OCI-LY7 (cell line): ENCODE measurements around the gene RAPH1. TPM values are rescaled to one million over a fixed set of nuclear protein-coding genes. Genes with fewer than 3 reads are reported as not detected.

Experiments used
- BruUV-seq: library from RNA; stranded (reverse); fragments of 400-500 nt; replicated peaks from 2 replicates; lab custom pipeline; 2021; lab: Mats Ljungman, UMichigan
- CTCF ChIA-PET: fragments of 300-600 bp; sonication (Branson Sonifier 250); formaldehyde crosslinking; loops from one replicate; lab custom pipeline; 2022; ENCODE audit warnings: antibody characterized with exemption; ENCODE audit not compliant: unreplicated experiment; lab: Charles Lee
- POLR2A ChIA-PET: fragments of 300-600 bp; sonication (Branson Sonifier 250); formaldehyde crosslinking; loops from one replicate; lab custom pipeline; 2022; ENCODE audit warnings: antibody characterized with exemption; lab: Charles Lee
- DNase-seq: peaks from one replicate; pipeline ENCODE4 v3.0.0-alpha.2; 2015; ENCODE audit warnings: low spot score
- H2AFZ ChIP-seq: fragments of 200-600 bp; sonication (generic), shearing (Covaris generic); 2 replicates; pipeline ENCODE4 v1.6.1; 2014; ENCODE audit warnings: mild to moderate bottlenecking, antibody characterized with exemption, low read length, moderate library complexity
- H3K27ac ChIP-seq: fragments of 200-600 bp; sonication (generic); 2 replicates; pipeline ENCODE4 v1.5.1; 2014; ENCODE audit warnings: mixed run types, low read depth, mild to moderate bottlenecking, moderate library complexity, low read length, inconsistent platforms; ENCODE audit not compliant: poor library complexity, severe bottlenecking
- H3K36me3 ChIP-seq: fragments of 200-600 bp; sonication (generic); 2 replicates; pipeline ENCODE4 v1.6.1; 2014; ENCODE audit warnings: mild to moderate bottlenecking, antibody characterized with exemption, low read length, moderate library complexity, mixed read lengths; ENCODE audit not compliant: insufficient read depth
- H3K4me1 ChIP-seq: fragments of 200-600 bp; sonication (generic); 2 replicates; pipeline ENCODE4 v1.5.1; 2014; ENCODE audit warnings: mild to moderate bottlenecking, low read length; ENCODE audit not compliant: insufficient read depth, poor library complexity, severe bottlenecking
- H3K4me2 ChIP-seq: fragments of 200-600 bp; sonication (generic); 2 replicates; pipeline ENCODE4 v1.6.1; 2014; ENCODE audit warnings: mild to moderate bottlenecking, low read length
- H3K4me3 ChIP-seq: fragments of 200-600 bp; sonication (generic); 2 replicates; pipeline ENCODE4 v1.5.1; 2014; ENCODE audit warnings: mild to moderate bottlenecking, low read depth, low read length; ENCODE audit not compliant: poor library complexity, severe bottlenecking
- H3K79me2 ChIP-seq: fragments of 200-600 bp; sonication (generic); 2 replicates; pipeline ENCODE4 v1.6.1; 2016; ENCODE audit warnings: low read depth, mild to moderate bottlenecking, low read length, moderate library complexity, mixed read lengths; ENCODE audit not compliant: insufficient read depth
- H3K9me2 ChIP-seq: fragments of 200-600 bp; sonication (generic); 2 replicates; pipeline ENCODE4 v1.6.1; 2016; ENCODE audit warnings: mild to moderate bottlenecking, low read length, mixed read lengths; ENCODE audit not compliant: insufficient read depth
- H3K9me3 ChIP-seq: fragments of 200-600 bp; sonication (generic); 2 replicates; pipeline ENCODE4 v1.6.1; 2014; ENCODE audit warnings: mild to moderate bottlenecking, mixed run types, low read length, mixed read lengths
- H4K20me1 ChIP-seq: fragments of 200-600 bp; sonication (generic); 2 replicates; pipeline ENCODE4 v1.6.1; 2014; ENCODE audit warnings: mild to moderate bottlenecking, antibody characterized with exemption, low read length, moderate library complexity, mixed read lengths; ENCODE audit not compliant: insufficient read depth
- EZH2phosphoT487 ChIP-seq: fragments of 200-600 bp; sonication (generic); IDR thresholded peaks from 2 replicates; pipeline ENCODE4 v1.6.1; 2018; ENCODE audit warnings: low read depth, borderline replicate concordance, mild to moderate bottlenecking, mixed run types, antibody characterized with exemption, low read length, moderate library complexity, mixed read lengths
- intact Hi-C: fragments of 100-400 bp; cut with micrococcal nuclease; formaldehyde crosslinking; loops from one replicate; pipeline ENCODE4 v1.10.0; 2022; ENCODE audit not compliant: unreplicated experiment
- total RNA-seq, 2 experiments: library from RNA; depleted of rRNA in 1 of 2; stranded (reverse); fragments of >200 nt in 1 of 2; shearing (Covaris generic) in 1 of 2; gene quantifications; 2 replicates each; pipeline ENCODE4 v1.2.3, GENCODE V29; 2014 to 2022
- TF ChIP-seq, protein P1 (sequence below): fragments of 200-600 bp; sonication (generic); conservative IDR thresholded peaks from 2 replicates; pipeline ENCODE4 v1.5.1; 2014; ENCODE audit warnings: mild to moderate bottlenecking, antibody characterized with exemption, low read length, moderate library complexity, mixed read lengths

Gene RAPH1
- total RNA-seq, 2 experiments from 2014 or later: 4.0 to 21.5 TPM

DNA sequence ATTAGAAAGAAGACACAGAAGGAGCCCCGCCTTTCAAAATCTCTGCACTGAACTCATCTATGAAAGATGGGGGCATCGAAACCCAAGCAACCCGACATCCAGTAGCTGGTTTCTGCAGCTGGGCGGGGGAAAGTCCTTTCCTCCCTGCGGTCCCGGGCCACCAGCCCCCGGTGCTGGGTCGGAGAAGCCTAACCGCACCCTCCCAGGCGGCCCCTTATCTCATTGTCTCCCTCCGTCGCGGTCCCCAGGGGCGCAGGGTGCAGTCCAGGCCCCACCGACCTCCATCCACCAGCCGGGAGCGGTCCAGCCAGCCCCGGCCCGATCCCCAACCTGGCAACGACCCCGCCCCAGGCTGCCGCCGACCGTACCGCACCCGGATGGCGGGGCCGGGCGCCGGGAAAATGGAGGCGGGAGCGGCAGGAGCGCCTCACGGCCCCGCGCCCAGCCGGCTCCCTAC, 452 bp downstream of the RAPH1 start:
- H3K4me1 ChIP-seq: peaks cover 34% of the 10 kb centered on the region
- H3K4me2 ChIP-seq: peak overlapping the region; percentile 97
- H3K79me2 ChIP-seq: peaks cover 44% of the 10 kb centered on the region
- ChIA-PET POLR2A (interaction anchor here (0.7 to 1.8 kb wide), 2 partner anchors 115 to 172 kb away, joined by 3 to 4 read pairs; no protein-coding TSS in a partner anchor), CTCF (no interaction called here)
- peak overlapping the region; percentile 58 for H2AFZ ChIP-seq
- no peaks in the 10 kb centered on the region for H3K9me2 ChIP-seq
- no TSS peak for BruUV-seq
- 0 out of 2 replicates have a peak, but pooled peaks cover 19% of the 10 kb centered on the region for H3K9me3 ChIP-seq
- peaks cover 4% of the 10 kb centered on the region for H3K36me3 ChIP-seq
- H4K20me1 ChIP-seq: no peaks in the 10 kb centered on the region; the same call in 1 of the 2 replicates
- DNase-seq: peak; percentile 67
- TF ChIP-seq, protein P1, sequence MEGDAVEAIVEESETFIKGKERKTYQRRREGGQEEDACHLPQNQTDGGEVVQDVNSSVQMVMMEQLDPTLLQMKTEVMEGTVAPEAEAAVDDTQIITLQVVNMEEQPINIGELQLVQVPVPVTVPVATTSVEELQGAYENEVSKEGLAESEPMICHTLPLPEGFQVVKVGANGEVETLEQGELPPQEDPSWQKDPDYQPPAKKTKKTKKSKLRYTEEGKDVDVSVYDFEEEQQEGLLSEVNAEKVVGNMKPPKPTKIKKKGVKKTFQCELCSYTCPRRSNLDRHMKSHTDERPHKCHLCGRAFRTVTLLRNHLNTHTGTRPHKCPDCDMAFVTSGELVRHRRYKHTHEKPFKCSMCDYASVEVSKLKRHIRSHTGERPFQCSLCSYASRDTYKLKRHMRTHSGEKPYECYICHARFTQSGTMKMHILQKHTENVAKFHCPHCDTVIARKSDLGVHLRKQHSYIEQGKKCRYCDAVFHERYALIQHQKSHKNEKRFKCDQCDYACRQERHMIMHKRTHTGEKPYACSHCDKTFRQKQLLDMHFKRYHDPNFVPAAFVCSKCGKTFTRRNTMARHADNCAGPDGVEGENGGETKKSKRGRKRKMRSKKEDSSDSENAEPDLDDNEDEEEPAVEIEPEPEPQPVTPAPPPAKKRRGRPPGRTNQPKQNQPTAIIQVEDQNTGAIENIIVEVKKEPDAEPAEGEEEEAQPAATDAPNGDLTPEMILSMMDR: no peak
- intact Hi-C loops: loop anchor here (1.0 to 5.0 kb wide), 4 partner anchors 48 to 173 kb away; partner anchors contain the start of gene CD28
- peak overlapping the region; percentile 90 for H3K4me3 ChIP-seq
- peak overlapping the region; percentile 58 for H3K27ac ChIP-seq

DNA sequence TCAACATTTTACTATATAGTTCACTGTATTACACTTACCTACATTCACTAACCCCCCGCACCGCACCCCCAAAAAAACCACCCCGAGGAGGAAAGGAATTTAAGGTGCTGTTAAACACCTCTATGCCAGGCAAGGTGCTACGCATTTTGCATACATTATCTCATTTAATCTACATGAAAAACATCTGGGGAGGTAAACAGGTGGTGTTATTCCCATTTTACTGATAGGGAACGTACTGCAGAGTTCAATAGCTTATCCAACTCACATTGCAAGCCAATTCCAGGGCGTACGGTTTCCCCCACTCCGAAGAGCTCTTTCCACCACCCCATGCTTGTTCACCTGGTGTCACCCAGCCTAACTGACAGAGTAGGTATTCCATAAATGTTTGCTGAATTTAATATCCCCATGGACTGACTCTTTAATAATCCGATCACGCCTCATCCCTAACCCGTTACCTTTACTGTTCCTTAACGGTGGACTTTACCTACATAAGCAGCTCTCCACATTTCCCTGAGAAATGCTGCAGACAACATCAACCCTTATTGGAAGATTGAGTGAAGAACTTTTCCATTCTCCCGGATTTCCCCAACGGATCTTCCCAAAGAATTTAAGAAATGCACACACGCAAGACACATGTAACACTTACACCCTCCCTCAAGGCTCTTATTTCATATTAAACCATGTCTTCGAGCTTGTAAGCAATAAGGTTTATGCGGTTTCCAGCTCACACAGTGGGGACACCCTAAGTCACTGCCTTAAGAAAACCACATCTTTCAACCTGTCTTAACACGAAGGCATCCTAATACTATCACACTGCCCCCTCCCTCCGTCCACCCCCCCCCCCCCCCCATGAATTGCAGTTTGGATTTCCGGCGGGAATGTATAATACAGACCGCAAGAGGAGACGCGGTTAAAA, 1.2 kb downstream of the RAPH1 start:
- intact Hi-C loops: loop anchor here (2.0 to 5.0 kb wide), 3 partner anchors 49 to 173 kb away; partner anchors contain the start of gene CD28
- no peaks in the 10 kb centered on the region; the same call in 1 of the 2 replicates for H4K20me1 ChIP-seq
- peak; percentile 41 for DNase-seq
- ChIA-PET POLR2A (interaction anchor here (0.5 to 1.8 kb wide), 12 partner anchors 10 to 220 kb away, joined by 3 to 5 read pairs (median 3); no protein-coding TSS in a partner anchor), CTCF (no interaction called here)
- H2AFZ ChIP-seq: no peak overlapping the region
- H3K4me3 ChIP-seq: peak overlapping the region; percentile 90
- TF ChIP-seq, protein P1: no peak
- TF ChIP-seq EZH2phosphoT487: no peak
- peak overlapping the region; percentile 97 for H3K4me2 ChIP-seq
- H3K79me2 ChIP-seq: peaks cover 51% of the 10 kb centered on the region
- H3K9me2 ChIP-seq: no peaks in the 10 kb centered on the region
- BruUV-seq: TSS peak; percentile 39
- H3K4me1 ChIP-seq: peaks cover 35% of the 10 kb centered on the region
- H3K36me3 ChIP-seq: peaks cover 4% of the 10 kb centered on the region
- H3K9me3 ChIP-seq: 0 out of 2 replicates have a peak, but pooled peaks cover 14% of the 10 kb centered on the region
- H3K27ac ChIP-seq: no peak overlapping the region
